Endodermal cell (in vitro differentiated cells): ENCODE data around the gene KIF26B. TPM values are rescaled to one million over a fixed set of nuclear protein-coding genes. Genes with fewer than 3 reads are reported as not detected.

Source experiments
- DNase-seq: peaks from one replicate; pipeline ENCODE4 v3.0.0-alpha.2; 2017
- H3K27ac ChIP-seq: 2 replicates; pipeline ENCODE4 v1.5.1; 2013; ENCODE audit warnings: mild to moderate bottlenecking, low read depth, low read length, moderate library complexity
- H3K27me3 ChIP-seq: 2 replicates; pipeline ENCODE4 v1.6.1; 2013; ENCODE audit warnings: mild to moderate bottlenecking, low read length, moderate library complexity; ENCODE audit not compliant: insufficient read depth, control insufficient read depth, poor library complexity, severe bottlenecking
- H3K36me3 ChIP-seq: 2 replicates; pipeline ENCODE4 v1.7.0; 2013; ENCODE audit warnings: mild to moderate bottlenecking, low read length, moderate library complexity; ENCODE audit not compliant: control insufficient read depth, insufficient read depth
- H3K4me1 ChIP-seq: one replicate; pipeline ENCODE4 v1.7.0; 2013; ENCODE audit warnings: low read length; ENCODE audit not compliant: control insufficient read depth, insufficient read depth
- H3K4me3 ChIP-seq: 2 replicates; pipeline ENCODE4 v1.5.1; 2013; ENCODE audit warnings: mild to moderate bottlenecking, low read length, moderate library complexity
- H3K9ac ChIP-seq: 2 replicates; pipeline ENCODE4 v1.6.1; 2013; ENCODE audit warnings: mild to moderate bottlenecking, low read length, moderate library complexity; ENCODE audit not compliant: poor library complexity, severe bottlenecking; ENCODE audit errors: extremely low read depth
- H3K9me3 ChIP-seq: 2 replicates; pipeline ENCODE4 v1.6.1; 2013; ENCODE audit warnings: mild to moderate bottlenecking, low read length, moderate library complexity; ENCODE audit not compliant: control insufficient read depth
- H3K27ac Mint-ChIP-seq: 2 replicates; pipeline ENCODE4 v1.8.0; 2020; ENCODE audit warnings: mixed read lengths
- H3K27me3 Mint-ChIP-seq: 2 replicates; pipeline ENCODE4 v1.8.0; 2021; ENCODE audit warnings: mild to moderate bottlenecking, mixed read lengths; ENCODE audit not compliant: insufficient read depth
- H3K36me3 Mint-ChIP-seq: 2 replicates; pipeline ENCODE4 v1.8.0; 2020; ENCODE audit warnings: low read depth, mixed read lengths
- H3K4me1 Mint-ChIP-seq: 2 replicates; pipeline ENCODE4 v1.8.0; 2020; ENCODE audit warnings: mixed read lengths
- H3K4me3 Mint-ChIP-seq: 2 replicates; pipeline ENCODE4 v1.8.0; 2020; ENCODE audit warnings: mild to moderate bottlenecking, moderate library complexity, mixed read lengths
- H3K9me3 Mint-ChIP-seq: 2 replicates; pipeline ENCODE4 v1.8.0; 2020; ENCODE audit warnings: mild to moderate bottlenecking, mixed read lengths
- WGBS, 2 experiments: methylation state at CpG; one replicate each; pipeline versions ENCODE4 v1.1.5 to v1.1.7; 2013; ENCODE audit warnings: missing lambda C conversion rate in 2 of 2, mixed read lengths in 1 of 2; ENCODE audit not compliant: insufficient coverage in 1 of 2, insufficient read length in 1 of 2; 5-methylcytosine and 5-hydroxymethylcytosine counted together
- total RNA-seq, 2 donors: library from RNA; stranded (reverse); fragmentation: NEBNext Ultra II Directional in 1 of 2; extraction: Animal tissue kit (Norgen Biotek cat#: 25700) in 1 of 2; gene quantifications; 2 replicates in 1 of 2; 3 replicates in 1 of 2; pipeline ENCODE4 v1.2.1, GENCODE V29; 2021
- TF ChIP-seq, protein P1 (sequence below): fragments of 200-600 bp; sonication (generic); conservative IDR thresholded peaks from 2 replicates; pipeline ENCODE4 v1.5.0; 2021; ENCODE audit warnings: antibody characterized with exemption, mild to moderate bottlenecking

The KIF26B gene
- total RNA-seq, 2 donors from 2014 or later = 12.3 to 21.0 TPM

DNA sequence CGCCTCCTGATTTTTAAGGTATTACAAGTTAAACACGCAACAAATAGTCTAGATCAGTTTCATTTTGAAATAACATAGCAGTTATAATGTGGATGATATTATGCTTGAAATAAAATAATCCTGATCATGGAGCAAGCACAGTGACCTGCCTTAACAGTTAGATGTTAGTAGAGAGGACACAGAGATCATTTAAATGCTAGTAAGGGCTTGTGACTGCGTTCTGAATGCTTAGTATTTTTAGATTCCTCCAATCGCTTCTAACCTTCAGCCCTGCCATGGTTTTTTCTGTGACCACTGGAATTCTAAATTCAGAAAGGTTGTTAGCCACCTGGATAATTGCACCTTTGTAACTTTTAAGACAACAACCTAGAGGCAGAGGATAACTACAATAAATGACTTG, 46.4 kb downstream of the KIF26B start:
- Mint-ChIP-seq H3K27ac (no peak overlapping the region), H3K36me3 (peaks cover 45% of the 10 kb centered on the region), H3K27me3 (no peaks in the 10 kb centered on the region), H3K4me3 (no peak overlapping the region), H3K9me3 (peaks cover 7% of the 10 kb centered on the region), H3K4me1 (peaks cover 22% of the 10 kb centered on the region)
- Histone ChIP-seq H3K9ac (no peak overlapping the region), H3K36me3 (peaks cover 54% of the 10 kb centered on the region), H3K9me3 (peaks cover 29% of the 10 kb centered on the region), H3K27ac (peak overlapping the region; percentile 14), H3K27me3 (no peaks in the 10 kb centered on the region), H3K4me3 (no peak overlapping the region), H3K4me1 (no peaks in the 10 kb centered on the region)
- WGBS, 2 experiments = 88 to 91% methylated on average over 3 to 4 of the region's 4 CpGs
- TF ChIP-seq, protein P1, sequence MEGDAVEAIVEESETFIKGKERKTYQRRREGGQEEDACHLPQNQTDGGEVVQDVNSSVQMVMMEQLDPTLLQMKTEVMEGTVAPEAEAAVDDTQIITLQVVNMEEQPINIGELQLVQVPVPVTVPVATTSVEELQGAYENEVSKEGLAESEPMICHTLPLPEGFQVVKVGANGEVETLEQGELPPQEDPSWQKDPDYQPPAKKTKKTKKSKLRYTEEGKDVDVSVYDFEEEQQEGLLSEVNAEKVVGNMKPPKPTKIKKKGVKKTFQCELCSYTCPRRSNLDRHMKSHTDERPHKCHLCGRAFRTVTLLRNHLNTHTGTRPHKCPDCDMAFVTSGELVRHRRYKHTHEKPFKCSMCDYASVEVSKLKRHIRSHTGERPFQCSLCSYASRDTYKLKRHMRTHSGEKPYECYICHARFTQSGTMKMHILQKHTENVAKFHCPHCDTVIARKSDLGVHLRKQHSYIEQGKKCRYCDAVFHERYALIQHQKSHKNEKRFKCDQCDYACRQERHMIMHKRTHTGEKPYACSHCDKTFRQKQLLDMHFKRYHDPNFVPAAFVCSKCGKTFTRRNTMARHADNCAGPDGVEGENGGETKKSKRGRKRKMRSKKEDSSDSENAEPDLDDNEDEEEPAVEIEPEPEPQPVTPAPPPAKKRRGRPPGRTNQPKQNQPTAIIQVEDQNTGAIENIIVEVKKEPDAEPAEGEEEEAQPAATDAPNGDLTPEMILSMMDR = no peak
- no peak for DNase-seq

GRCh38 chr1:245201827-245202226, 47.0 kb downstream of the KIF26B start:
- Mint-ChIP-seq H3K36me3 (peaks cover 50% of the 10 kb centered on the region), H3K27ac (no peak overlapping the region), H3K4me1 (peaks cover 20% of the 10 kb centered on the region), H3K27me3 (no peaks in the 10 kb centered on the region), H3K4me3 (no peak overlapping the region), H3K9me3 (peaks cover 13% of the 10 kb centered on the region)
- H3K27ac ChIP-seq = peak overlapping the region; percentile 14
- DNase-seq = no peak
- H3K4me1 ChIP-seq = no peaks in the 10 kb centered on the region
- 81 to 100% methylated on average over 1 to 5 of the region's 5 CpGs for WGBS, 2 experiments
- peaks cover 35% of the 10 kb centered on the region for H3K9me3 ChIP-seq
- H3K9ac ChIP-seq = no peak overlapping the region
- TF ChIP-seq, protein P1 = no peak
- H3K27me3 ChIP-seq = no peaks in the 10 kb centered on the region
- H3K4me3 ChIP-seq = no peak overlapping the region
- peaks cover 60% of the 10 kb centered on the region for H3K36me3 ChIP-seq

GRCh38 chr1:245205396-245205795, 50.6 kb downstream of the KIF26B start:
- peaks cover 9% of the 10 kb centered on the region for H3K4me1 Mint-ChIP-seq
- no peak overlapping the region for H3K4me3 ChIP-seq
- H3K9ac ChIP-seq = no peak overlapping the region
- H3K27ac ChIP-seq = no peak overlapping the region
- TF ChIP-seq, protein P1 = no peak
- H3K4me1 ChIP-seq = no peaks in the 10 kb centered on the region
- H3K27me3 ChIP-seq = no peaks in the 10 kb centered on the region
- peaks cover 25% of the 10 kb centered on the region for H3K9me3 Mint-ChIP-seq
- H3K36me3 Mint-ChIP-seq = peaks cover 57% of the 10 kb centered on the region
- H3K4me3 Mint-ChIP-seq = no peak overlapping the region
- peaks cover 49% of the 10 kb centered on the region for H3K9me3 ChIP-seq
- WGBS, 2 experiments = 90 to 100% methylated on average over 1 to 3 of the region's 3 CpGs
- peaks cover 58% of the 10 kb centered on the region for H3K36me3 ChIP-seq
- no peak overlapping the region for H3K27ac Mint-ChIP-seq
- no peaks in the 10 kb centered on the region for H3K27me3 Mint-ChIP-seq
- DNase-seq = no peak
